ENCODE data around the gene ENPP5. TPM values are rescaled to one million over a fixed set of nuclear protein-coding genes. Genes with fewer than 3 reads are reported as not detected.

The ENPP5 gene
- total and polyA plus RNA-seq, 10 of the 15 experiments (the other 5 are each of a cell fraction or from before 2014, with no cell fraction given): 0.05 to 0.07 TPM; not detected in 8

DNA sequence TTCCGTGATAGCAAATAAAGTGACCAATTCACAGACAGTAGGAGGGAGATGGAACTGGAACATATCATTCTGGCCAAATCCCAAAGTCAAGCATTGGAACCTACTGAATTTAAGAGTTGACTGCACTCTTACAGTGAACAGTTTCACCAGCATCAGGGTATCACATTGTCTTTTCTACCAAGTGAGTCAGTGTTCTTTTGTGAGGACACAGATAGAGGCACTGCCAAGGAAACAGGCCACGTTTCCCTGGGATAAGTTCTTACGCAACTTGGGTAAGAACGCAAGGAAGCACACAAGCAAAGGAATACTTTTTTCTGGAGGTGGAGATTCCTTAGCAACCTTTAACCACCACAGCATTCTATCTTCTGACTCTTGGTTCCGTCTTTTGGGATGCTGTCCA, 28.6 kb upstream of the ENPP5 start (continued):
- no peak for TF ChIP-seq BCLAF1 (IDR thresholded peaks at IDR 0.05)
- TF ChIP-seq SMARCA5 (IDR thresholded peaks at IDR 0.05): no peak
- no peak for TF ChIP-seq MEF2B (IDR thresholded peaks at IDR 0.05; ENCODE audit: partially characterized antibody, poor library complexity, severe bottlenecking)
- no peak for TF ChIP-seq SIN3A (IDR thresholded peaks at IDR 0.05; ENCODE audit: low read depth, low read length)

- CTCF ChIA-PET: no interaction called here
- Histone ChIP-seq H3K4me1 (ENCODE audit: control insufficient read depth, insufficient read depth, low read length) (no peaks in the 10 kb centered on the region), H2AFZ (ENCODE audit: control insufficient read depth, low read depth, low read length) (no peak overlapping the region), H4K20me1 (ENCODE audit: control insufficient read depth, insufficient read depth) (no peaks in the 10 kb centered on the region), H3K79me2 (ENCODE audit: control insufficient read depth, insufficient read depth, low read length) (no peaks in the 10 kb centered on the region), H3K4me2 (ENCODE audit: control insufficient read depth, insufficient read depth) (no peak overlapping the region), H3K27me3 (replicated peaks in 1 of 2; ENCODE audit: control insufficient read depth in 2 of 2, insufficient read depth in 2 of 2, low read length in 1 of 2) (peaks cover 0 to 2% of the 10 kb centered on the region in 2 experiments; a peak in 2 of 4 replicates), H3K9me3 (replicated peaks; ENCODE audit: control insufficient read depth, insufficient read depth, low read length) (no peaks in the 10 kb centered on the region; the same call in 2 of the 3 replicates), H3K4me3 (no peak overlapping the region), H3K27ac (ENCODE audit: control insufficient read depth, insufficient read depth) (no peak overlapping the region), H3K9ac (ENCODE audit: control insufficient read depth, insufficient read depth, low read length) (no peak overlapping the region), H3K36me3 (ENCODE audit: control insufficient read depth in 2 of 2, insufficient read depth in 2 of 2, low read length in 1 of 2) (no peaks in the 10 kb centered on the region)
- RAD21 ChIA-PET (ENCODE audit: unreplicated experiment): no interaction called here
- in situ Hi-C loops (cut with MboI) (no loop called here), intact Hi-C loops (cut with micrococcal nuclease; ENCODE audit: unreplicated experiment) (no loop called here)
- SMC1A ChIA-PET (ENCODE audit: uncharacterized antibody, unreplicated experiment): interaction anchor here (0.6 kb wide), 1 partner anchor 33 kb away, joined by 4 read pairs; no protein-coding TSS in a partner anchor
- 81% methylated on average over 1 of the region's 1 CpG for WGBS (ENCODE audit: insufficient coverage, insufficient replicate concordance, low lambda C conversion rate, missing lambda C conversion rate)
- TF ChIP-seq BMI1 (IDR thresholded peaks at IDR 0.05; ENCODE audit: borderline replicate concordance): no peak
- TF ChIP-seq MXI1 (IDR thresholded peaks at IDR 0.05; ENCODE audit: low read depth, low read length): no peak
- TF ChIP-seq, protein P1, sequence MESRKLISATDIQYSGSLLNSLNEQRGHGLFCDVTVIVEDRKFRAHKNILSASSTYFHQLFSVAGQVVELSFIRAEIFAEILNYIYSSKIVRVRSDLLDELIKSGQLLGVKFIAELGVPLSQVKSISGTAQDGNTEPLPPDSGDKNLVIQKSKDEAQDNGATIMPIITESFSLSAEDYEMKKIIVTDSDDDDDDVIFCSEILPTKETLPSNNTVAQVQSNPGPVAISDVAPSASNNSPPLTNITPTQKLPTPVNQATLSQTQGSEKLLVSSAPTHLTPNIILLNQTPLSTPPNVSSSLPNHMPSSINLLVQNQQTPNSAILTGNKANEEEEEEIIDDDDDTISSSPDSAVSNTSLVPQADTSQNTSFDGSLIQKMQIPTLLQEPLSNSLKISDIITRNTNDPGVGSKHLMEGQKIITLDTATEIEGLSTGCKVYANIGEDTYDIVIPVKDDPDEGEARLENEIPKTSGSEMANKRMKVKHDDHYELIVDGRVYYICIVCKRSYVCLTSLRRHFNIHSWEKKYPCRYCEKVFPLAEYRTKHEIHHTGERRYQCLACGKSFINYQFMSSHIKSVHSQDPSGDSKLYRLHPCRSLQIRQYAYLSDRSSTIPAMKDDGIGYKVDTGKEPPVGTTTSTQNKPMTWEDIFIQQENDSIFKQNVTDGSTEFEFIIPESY (IDR thresholded peaks at IDR 0.05): no peak
- TF ChIP-seq WRNIP1 (IDR thresholded peaks at IDR 0.05; ENCODE audit: borderline replicate concordance, low read depth, low read length): no peak
- no peak for TF ChIP-seq HDAC6 (IDR thresholded peaks at IDR 0.05; ENCODE audit: unreplicated experiment)
- TF ChIP-seq MYC (IDR thresholded peaks at IDR 0.05; ENCODE audit: insufficient read depth, insufficient read length, insufficient replicate concordance, low read length, severe bottlenecking): no peak
- no TSS peak for BruUV-seq (replicated peaks)
- DNase-seq (ENCODE audit: low read depth, low spot score): no peak
- no peak for FAIRE-seq
- POLR2A ChIA-PET: no interaction called here
- ATAC-seq: no peak
Observed at GRCh38 chr6:46191961-46192360, 21.2 kb upstream of the ENPP5 start.
